A673 (cell line): ENCODE results near the gene CYB5RL.

ENCODE experiments used
- CTCF ChIP-seq: fragments of 300-800, 200-600 bp; sonication (generic); conservative IDR thresholded peaks from 2 replicates; pipeline ENCODE4 v1.5.1; 2017; ENCODE audit warnings: low read depth, mild to moderate bottlenecking, antibody characterized with exemption, low read length, moderate library complexity, mixed read lengths
- EZH2 ChIP-seq: fragments of 200-600 bp; sonication (generic); IDR thresholded peaks from 2 replicates; pipeline ENCODE4 v1.6.1; 2017; ENCODE audit warnings: borderline replicate concordance, low read depth, mild to moderate bottlenecking, mixed read lengths, antibody characterized with exemption, low read length; ENCODE audit not compliant: poor library complexity, severe bottlenecking

DNA sequence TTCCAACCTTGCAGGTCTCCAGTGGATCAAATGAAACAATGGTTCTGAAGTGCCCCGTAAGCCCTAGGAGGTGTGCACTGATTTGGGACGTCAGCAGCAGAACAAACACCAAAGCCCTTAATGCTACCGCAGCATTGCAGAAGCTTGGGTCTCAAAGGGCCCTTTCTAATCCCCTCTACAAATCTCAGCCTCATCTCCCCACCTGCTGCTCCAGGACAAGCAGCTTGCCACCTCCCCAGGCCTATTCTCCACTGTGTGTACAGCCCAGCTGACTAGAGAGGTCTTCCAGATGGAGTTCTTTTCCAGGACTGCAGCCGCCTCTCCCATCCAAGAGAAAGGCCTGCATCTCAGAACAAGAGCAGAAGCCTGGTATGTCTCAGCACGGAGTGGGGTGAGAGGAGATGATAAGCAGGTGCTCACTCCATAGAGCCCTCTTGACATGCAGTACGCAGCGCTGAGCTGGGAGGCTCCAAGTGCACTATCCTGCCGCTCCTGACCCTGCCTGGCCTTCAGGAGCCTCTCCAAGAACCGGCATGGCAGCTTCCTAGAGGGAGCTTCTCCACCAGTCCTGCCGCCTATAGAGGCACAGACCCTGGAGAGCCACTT is 46.4 kb upstream of the CYB5RL start:
- TF ChIP-seq CTCF: no peak
- TF ChIP-seq EZH2: no peak
